ENCODE data around the gene PLCB4. TPM values are rescaled to one million over a fixed set of nuclear protein-coding genes. Genes with fewer than 3 reads are reported as not detected.

PLCB4 gene
- total RNA-seq, 1 donor from 2014 or later = 20.6 TPM

DNA sequence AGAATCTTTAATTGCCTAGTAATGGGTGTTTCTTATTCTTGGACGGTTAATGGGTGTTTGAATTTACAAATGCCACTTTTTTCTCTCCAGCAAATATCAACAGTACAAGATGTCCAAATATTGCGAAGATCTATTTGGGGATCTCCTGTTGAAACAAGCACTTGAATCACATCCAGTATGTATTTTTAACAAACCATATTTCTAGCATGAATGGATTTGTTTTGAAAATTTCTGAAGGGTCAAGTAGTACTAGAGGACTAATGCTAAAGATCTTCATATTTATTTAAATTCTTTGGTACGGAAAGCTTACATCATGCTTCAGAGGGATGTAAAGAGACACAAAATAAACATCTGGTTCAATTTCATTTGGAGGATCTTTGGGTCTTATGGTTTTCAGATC, 321.6 kb downstream of the PLCB4 start:
- Histone ChIP-seq H3K9me3 (ENCODE audit: low read depth) (no peaks in the 10 kb centered on the region), H3K4me2 (no peak overlapping the region), H3K9ac (no peak overlapping the region), H3K79me2 (ENCODE audit: low read depth) (no peaks in the 10 kb centered on the region), H3K27ac (no peak overlapping the region), H3K27me3 (no peaks in the 10 kb centered on the region), H4K20me1 (ENCODE audit: low read depth) (peaks cover 3% of the 10 kb centered on the region), H3K4me1 (peaks cover 4% of the 10 kb centered on the region), H3K36me3 (peaks cover 4% of the 10 kb centered on the region), H3K4me3 (no peak overlapping the region), H3F3A (ENCODE audit: low read depth) (no peaks in the 10 kb centered on the region), H2AFZ (replicated peaks) (no peak overlapping the region)
- Mint-ChIP-seq H3K27me3 (ENCODE audit: insufficient read depth, low read depth) (no peaks in the 10 kb centered on the region), H3K9me3 (peaks cover 5% of the 10 kb centered on the region), H3K4me1 (no peaks in the 10 kb centered on the region), H3K27ac (no peak overlapping the region), H3K36me3 (peaks cover 11% of the 10 kb centered on the region), H3K4me3 (no peak overlapping the region)
- DNase-seq (ENCODE audit: low spot score) = no peak
- TF ChIP-seq EZH2phosphoT487 (IDR thresholded peaks at IDR 0.05) (no peak), EZH2 (IDR thresholded peaks at IDR 0.05) (no peak)
- TF ChIP-seq, protein P1, sequence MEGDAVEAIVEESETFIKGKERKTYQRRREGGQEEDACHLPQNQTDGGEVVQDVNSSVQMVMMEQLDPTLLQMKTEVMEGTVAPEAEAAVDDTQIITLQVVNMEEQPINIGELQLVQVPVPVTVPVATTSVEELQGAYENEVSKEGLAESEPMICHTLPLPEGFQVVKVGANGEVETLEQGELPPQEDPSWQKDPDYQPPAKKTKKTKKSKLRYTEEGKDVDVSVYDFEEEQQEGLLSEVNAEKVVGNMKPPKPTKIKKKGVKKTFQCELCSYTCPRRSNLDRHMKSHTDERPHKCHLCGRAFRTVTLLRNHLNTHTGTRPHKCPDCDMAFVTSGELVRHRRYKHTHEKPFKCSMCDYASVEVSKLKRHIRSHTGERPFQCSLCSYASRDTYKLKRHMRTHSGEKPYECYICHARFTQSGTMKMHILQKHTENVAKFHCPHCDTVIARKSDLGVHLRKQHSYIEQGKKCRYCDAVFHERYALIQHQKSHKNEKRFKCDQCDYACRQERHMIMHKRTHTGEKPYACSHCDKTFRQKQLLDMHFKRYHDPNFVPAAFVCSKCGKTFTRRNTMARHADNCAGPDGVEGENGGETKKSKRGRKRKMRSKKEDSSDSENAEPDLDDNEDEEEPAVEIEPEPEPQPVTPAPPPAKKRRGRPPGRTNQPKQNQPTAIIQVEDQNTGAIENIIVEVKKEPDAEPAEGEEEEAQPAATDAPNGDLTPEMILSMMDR (IDR thresholded peaks at IDR 0.05) = no peak

DNA sequence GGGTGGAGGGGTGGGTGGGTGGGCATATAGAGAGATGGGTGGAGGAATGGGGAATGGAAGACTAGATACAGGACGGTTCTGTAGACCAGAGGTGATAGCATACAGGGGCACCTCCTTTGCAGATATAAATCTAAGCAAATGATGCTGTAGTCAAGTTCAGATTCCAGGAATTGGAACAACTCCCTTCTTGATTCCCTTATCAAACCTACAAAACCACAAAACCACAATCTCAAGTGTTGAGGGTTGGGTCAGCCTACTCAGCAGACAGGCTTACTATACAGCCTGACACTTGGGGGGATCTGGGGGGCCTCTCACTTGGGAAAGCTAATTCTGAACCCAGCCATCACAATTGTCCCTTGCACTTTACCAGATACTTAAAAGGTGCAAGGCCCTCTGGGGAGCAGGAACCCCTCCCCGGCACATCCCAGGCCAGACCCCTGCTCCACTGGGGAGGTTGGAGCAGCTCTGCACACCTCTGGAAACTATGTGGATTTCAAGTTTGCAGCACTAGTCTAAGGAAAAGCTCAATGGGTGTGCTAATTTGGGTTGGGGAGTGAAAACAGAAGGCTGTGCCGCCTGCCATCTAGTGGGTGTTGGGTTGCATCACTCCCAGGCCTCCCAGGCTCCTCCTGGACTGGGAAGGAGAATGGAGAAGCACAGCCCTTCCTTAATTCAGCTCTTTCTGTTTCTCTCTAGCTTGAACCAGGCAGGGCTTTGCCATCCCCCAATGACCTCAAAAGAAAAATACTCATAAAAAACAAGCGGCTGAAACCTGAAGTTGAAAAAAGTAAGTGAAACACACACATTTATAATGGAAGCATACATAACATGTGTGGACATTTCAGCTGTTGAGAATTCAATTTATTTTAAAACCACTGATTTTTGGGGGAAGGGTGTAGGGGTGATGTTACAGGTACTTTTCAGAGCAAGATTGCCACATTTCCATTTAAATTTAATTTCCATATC, 324.3 kb downstream of the PLCB4 start:
- Histone ChIP-seq H4K20me1 (ENCODE audit: low read depth) (peaks cover 3% of the 10 kb centered on the region), H3K27me3 (no peaks in the 10 kb centered on the region), H3K79me2 (ENCODE audit: low read depth) (no peaks in the 10 kb centered on the region), H3K4me1 (peaks cover 4% of the 10 kb centered on the region), H3F3A (ENCODE audit: low read depth) (no peaks in the 10 kb centered on the region), H3K9ac (no peak overlapping the region), H3K9me3 (ENCODE audit: low read depth) (no peaks in the 10 kb centered on the region), H3K27ac (no peak overlapping the region), H3K36me3 (no peaks in the 10 kb centered on the region), H2AFZ (replicated peaks) (no peak overlapping the region), H3K4me3 (no peak overlapping the region), H3K4me2 (no peak overlapping the region)
- Mint-ChIP-seq H3K36me3 (peaks cover 6% of the 10 kb centered on the region), H3K27me3 (ENCODE audit: insufficient read depth, low read depth) (no peaks in the 10 kb centered on the region), H3K27ac (no peak overlapping the region), H3K4me3 (no peak overlapping the region), H3K9me3 (no peaks in the 10 kb centered on the region), H3K4me1 (no peaks in the 10 kb centered on the region)
- peak; percentile 82 for DNase-seq (ENCODE audit: low spot score)
- TF ChIP-seq, protein P1 (IDR thresholded peaks at IDR 0.05) = peak; percentile 87
- TF ChIP-seq EZH2phosphoT487 (IDR thresholded peaks at IDR 0.05) = no peak
- no peak for TF ChIP-seq EZH2 (IDR thresholded peaks at IDR 0.05)

DNA sequence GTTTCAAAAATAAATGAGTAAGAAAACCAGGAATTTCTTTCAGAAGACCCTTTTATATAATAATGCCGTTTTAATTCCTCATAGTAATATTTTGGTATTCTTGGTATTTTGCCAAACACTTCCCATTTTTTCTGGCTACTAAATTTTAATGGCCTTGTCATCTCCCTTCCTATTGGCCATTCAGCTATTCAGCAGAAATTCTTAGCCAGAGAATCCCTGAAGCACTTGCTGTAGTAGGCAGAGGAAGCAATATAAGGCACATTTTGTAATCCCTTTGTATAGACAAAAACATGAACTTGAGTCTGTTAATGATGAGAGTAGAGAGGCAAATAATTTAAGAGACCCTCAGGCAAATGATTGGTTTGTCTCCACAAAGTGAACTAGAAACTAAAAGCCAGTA, 327.1 kb downstream of the PLCB4 start:
- no peak overlapping the region for H3K4me3 Mint-ChIP-seq
- no peak for TF ChIP-seq EZH2phosphoT487 (IDR thresholded peaks at IDR 0.05)
- TF ChIP-seq, protein P1 (IDR thresholded peaks at IDR 0.05) = no peak
- no peak for TF ChIP-seq EZH2 (IDR thresholded peaks at IDR 0.05)
- Histone ChIP-seq H3K4me2 (no peak overlapping the region), H4K20me1 (ENCODE audit: low read depth) (peaks cover 3% of the 10 kb centered on the region), H3K27me3 (no peaks in the 10 kb centered on the region), H3K4me1 (peaks cover 10% of the 10 kb centered on the region), H3K4me3 (no peak overlapping the region), H3K9ac (no peak overlapping the region), H3K36me3 (no peaks in the 10 kb centered on the region), H3F3A (ENCODE audit: low read depth) (no peaks in the 10 kb centered on the region), H2AFZ (replicated peaks) (no peak overlapping the region), H3K79me2 (ENCODE audit: low read depth) (no peaks in the 10 kb centered on the region), H3K9me3 (ENCODE audit: low read depth) (no peaks in the 10 kb centered on the region), H3K27ac (no peak overlapping the region)
- H3K27me3 Mint-ChIP-seq (ENCODE audit: insufficient read depth, low read depth) = no peaks in the 10 kb centered on the region
- no peaks in the 10 kb centered on the region for H3K9me3 Mint-ChIP-seq
- H3K27ac Mint-ChIP-seq = no peak overlapping the region
- DNase-seq (ENCODE audit: low spot score) = no peak
- H3K36me3 Mint-ChIP-seq = peaks cover 2% of the 10 kb centered on the region
- peaks cover 3% of the 10 kb centered on the region for H3K4me1 Mint-ChIP-seq
